ENCODE data around the gene CPXCR1. TPM values are rescaled to one million over a fixed set of nuclear protein-coding genes. Genes with fewer than 3 reads are reported as not detected.
"Not testable (repeated sequence)": the region's sequence is repeated elsewhere in the genome, so short reads cannot be mapped to it uniquely, and the experiment has no call there.

Gene CPXCR1
- not detected for total RNA-seq
- long read RNA-seq, result 0 reads

GRCh38 chrX:88746925-88747324 lies at the start of gene CPXCR1:
Gene CPXCR1, plus strand, starts transcription at chrX:88747225. Its CDS starts 6,190 bp downstream, at chrX:88753415.
- no peak within 1 kb of the TSS for H3K4me3 ChIP-seq
- H3K27ac ChIP-seq (replicated peaks), result no peak within 1 kb of the TSS
- TF ChIP-seq CTCF (IDR thresholded peaks at IDR 0.05; ENCODE audit: borderline replicate concordance), result no peak
- intact Hi-C loops (cut with micrococcal nuclease), result no loop called here
- H3K4me1 ChIP-seq, result no peaks in the 10 kb centered on the region
- no peaks in the 10 kb centered on the region for H3K36me3 ChIP-seq
- no peaks in the 10 kb centered on the region for H3K9me3 ChIP-seq (replicated peaks)
- H3K27me3 ChIP-seq (ENCODE audit: low read depth), result no peaks in the 10 kb centered on the region
- no peak for DNase-seq

- no peak for TF ChIP-seq CTCF (IDR thresholded peaks at IDR 0.05; ENCODE audit: borderline replicate concordance)
- DNase-seq, result no peak
- Histone ChIP-seq H3K4me1 (no peaks in the 10 kb centered on the region), H3K27me3 (ENCODE audit: low read depth) (no peaks in the 10 kb centered on the region), H3K36me3 (no peaks in the 10 kb centered on the region), H3K9me3 (replicated peaks) (no peaks in the 10 kb centered on the region), H3K27ac (replicated peaks) (no peak overlapping the region), H3K4me3 (no peak overlapping the region)
- intact Hi-C loops (cut with micrococcal nuclease), result no loop called here
Measured at GRCh38 chrX:88735835-88736234, 11.2 kb upstream of the CPXCR1 start.

- H3K4me1 ChIP-seq; intact Hi-C loops (cut with micrococcal nuclease); H3K36me3 ChIP-seq; H3K9me3 ChIP-seq (replicated peaks); H3K27me3 ChIP-seq (ENCODE audit: low read depth); H3K4me3 ChIP-seq; DNase-seq; H3K27ac ChIP-seq (replicated peaks): not testable (repeated sequence)
Measured at GRCh38 chrX:88746215-88746614, 810 bp upstream of the CPXCR1 start.

- H3K27me3 ChIP-seq (ENCODE audit: low read depth); H3K36me3 ChIP-seq; H3K4me1 ChIP-seq; H3K9me3 ChIP-seq (replicated peaks); intact Hi-C loops (cut with micrococcal nuclease); DNase-seq; H3K27ac ChIP-seq (replicated peaks); H3K4me3 ChIP-seq: not testable (repeated sequence)
Measured at GRCh38 chrX:88752339-88752738, 5.3 kb downstream of the CPXCR1 start.

GRCh38 chrX:88789825-88790224 lies 42.8 kb downstream of the CPXCR1 start:
- TF ChIP-seq CTCF (IDR thresholded peaks at IDR 0.05; ENCODE audit: borderline replicate concordance), result no peak
- no peaks in the 10 kb centered on the region for H3K36me3 ChIP-seq
- intact Hi-C loops (cut with micrococcal nuclease), result no loop called here
- no peaks in the 10 kb centered on the region for H3K4me1 ChIP-seq
- no peak overlapping the region for H3K27ac ChIP-seq (replicated peaks)
- H3K4me3 ChIP-seq, result no peak overlapping the region
- H3K9me3 ChIP-seq (replicated peaks), result peaks cover 5% of the 10 kb centered on the region
- DNase-seq, result no peak
- H3K27me3 ChIP-seq (ENCODE audit: low read depth), result no peaks in the 10 kb centered on the region

All from left ventricle myocardium inferior (tissue), 1 donor.